Lower lobe of right lung (tissue), 2 donors: ENCODE data around the gene FSTL4. TPM values are rescaled to one million over a fixed set of nuclear protein-coding genes. Genes with fewer than 3 reads are reported as not detected.

ENCODE experiments used
- ATAC-seq, 2 donors: fragments of 200-7000 bp; cut with Tn5 transposase; one replicate each; pipeline ENCODE4 v1.9.1; 2020 to 2022; ENCODE audit warnings: mild to moderate bottlenecking in 2 of 2, moderate library complexity in 2 of 2
- DNase-seq: peaks from one replicate; pipeline ENCODE4 v3.0.0-alpha.2; 2020
- H3K27ac ChIP-seq: fragments of 200-600 bp; one replicate; pipeline ENCODE4 v1.8.0; 2022
- H3K27me3 ChIP-seq: fragments of 200-600 bp; one replicate; pipeline ENCODE4 v1.8.0; 2022; ENCODE audit warnings: low read depth
- H3K36me3 ChIP-seq: fragments of 200-600 bp; one replicate; pipeline ENCODE4 v1.8.0; 2022; ENCODE audit warnings: mild to moderate bottlenecking
- H3K4me1 ChIP-seq: fragments of 200-600 bp; one replicate; pipeline ENCODE4 v1.8.0; 2022
- H3K4me3 ChIP-seq: fragments of 200-600 bp; one replicate; pipeline ENCODE4 v1.8.0; 2022; ENCODE audit warnings: mild to moderate bottlenecking
- H3K9me3 ChIP-seq: fragments of 200-600 bp; one replicate; pipeline ENCODE4 v1.8.0; 2022
- CTCF ChIP-seq: fragments of 200-600 bp; IDR thresholded peaks from one replicate; pipeline ENCODE4 v1.8.0; 2022; ENCODE audit warnings: antibody characterized with exemption, mild to moderate bottlenecking
- intact Hi-C: fragments of 100-400 bp; cut with DNase I; formaldehyde crosslinking; loops from one replicate; pipeline ENCODE4 v1.11.0; 2022
- total RNA-seq: library from RNA; stranded (reverse); fragmentation: NEBNext Ultra II Directional; extraction: Animal tissue kit (Norgen Biotek cat#: 25700); gene quantifications from one replicate; pipeline ENCODE4 v1.2.1, GENCODE V29; 2021
- donor health status: DM: no; HTN: yes; CAD: no; lungs with severe emphysema.

The FSTL4 gene
- total RNA-seq, 1 donor from 2014 or later = 1.9 TPM

GRCh38 chr5:133254803-133255202 lies 357.5 kb downstream of the FSTL4 start:
- ATAC-seq = no peak
- no peaks in the 10 kb centered on the region for H3K4me1 ChIP-seq
- no peaks in the 10 kb centered on the region for H3K36me3 ChIP-seq
- H3K9me3 ChIP-seq = no peaks in the 10 kb centered on the region
- no peak overlapping the region for H3K27ac ChIP-seq
- H3K27me3 ChIP-seq = no peaks in the 10 kb centered on the region
- no peak overlapping the region for H3K4me3 ChIP-seq
- no peak for DNase-seq
- TF ChIP-seq CTCF = no peak
- intact Hi-C loops = no loop called here

DNA sequence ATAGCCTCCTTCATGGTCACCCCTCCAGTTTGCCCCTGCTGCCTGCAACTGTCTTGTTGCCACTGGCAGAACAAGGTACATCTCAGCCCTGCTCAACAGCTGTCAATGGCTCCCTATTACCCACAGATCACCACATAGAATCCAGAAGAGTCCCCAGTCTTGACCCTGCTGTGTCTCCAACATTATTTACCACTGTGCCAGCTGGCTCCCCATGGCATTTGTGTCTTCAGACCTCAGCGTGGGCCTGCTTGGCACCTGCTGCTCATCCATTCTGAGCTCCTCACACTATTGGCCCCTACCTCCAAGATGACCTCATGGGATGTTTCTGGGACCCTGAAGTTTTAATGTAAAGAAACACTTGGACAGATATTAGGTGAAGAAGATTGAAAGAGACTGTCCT lies 358.7 kb downstream of the FSTL4 start:
- DNase-seq = no peak
- Histone ChIP-seq H3K4me3 (no peak overlapping the region), H3K36me3 (no peaks in the 10 kb centered on the region), H3K9me3 (no peaks in the 10 kb centered on the region), H3K27me3 (no peaks in the 10 kb centered on the region), H3K4me1 (no peaks in the 10 kb centered on the region), H3K27ac (no peak overlapping the region)
- ATAC-seq = no peak
- no peak for TF ChIP-seq CTCF
- intact Hi-C loops = no loop called here

- no peak for TF ChIP-seq CTCF
- H3K9me3 ChIP-seq = no peaks in the 10 kb centered on the region
- no peaks in the 10 kb centered on the region for H3K27me3 ChIP-seq
- intact Hi-C loops = no loop called here
- DNase-seq (peak; percentile 16), ATAC-seq (no peak)
- no peaks in the 10 kb centered on the region for H3K36me3 ChIP-seq
- no peak overlapping the region for H3K27ac ChIP-seq
- H3K4me3 ChIP-seq = no peak overlapping the region
- no peaks in the 10 kb centered on the region for H3K4me1 ChIP-seq
Observed at GRCh38 chr5:133253070-133253469, 359.3 kb downstream of the FSTL4 start.

DNA sequence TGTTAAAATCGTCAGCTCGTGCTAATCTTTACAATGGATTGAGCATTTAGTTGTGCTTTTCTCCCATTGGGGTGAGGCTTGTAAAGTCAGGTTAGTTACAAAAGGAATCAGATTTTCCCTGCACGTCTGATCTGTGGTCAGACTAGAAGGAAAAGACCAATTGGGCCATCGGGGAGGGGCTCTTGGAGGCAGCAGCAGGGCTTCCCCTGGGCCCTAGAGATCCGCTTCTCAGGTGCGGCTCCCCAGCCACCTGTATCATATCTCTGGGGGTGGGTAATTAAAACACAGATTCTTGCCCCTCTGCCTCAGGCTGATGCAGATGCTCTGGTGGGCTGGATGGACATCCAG lies 360.2 kb downstream of the FSTL4 start:
- Histone ChIP-seq H3K27ac (no peak overlapping the region), H3K4me1 (no peaks in the 10 kb centered on the region), H3K36me3 (no peaks in the 10 kb centered on the region), H3K27me3 (no peaks in the 10 kb centered on the region), H3K9me3 (no peaks in the 10 kb centered on the region), H3K4me3 (no peak overlapping the region)
- DNase-seq (peak; percentile 10), ATAC-seq (no peak)
- intact Hi-C loops = no loop called here
- TF ChIP-seq CTCF = no peak

DNA sequence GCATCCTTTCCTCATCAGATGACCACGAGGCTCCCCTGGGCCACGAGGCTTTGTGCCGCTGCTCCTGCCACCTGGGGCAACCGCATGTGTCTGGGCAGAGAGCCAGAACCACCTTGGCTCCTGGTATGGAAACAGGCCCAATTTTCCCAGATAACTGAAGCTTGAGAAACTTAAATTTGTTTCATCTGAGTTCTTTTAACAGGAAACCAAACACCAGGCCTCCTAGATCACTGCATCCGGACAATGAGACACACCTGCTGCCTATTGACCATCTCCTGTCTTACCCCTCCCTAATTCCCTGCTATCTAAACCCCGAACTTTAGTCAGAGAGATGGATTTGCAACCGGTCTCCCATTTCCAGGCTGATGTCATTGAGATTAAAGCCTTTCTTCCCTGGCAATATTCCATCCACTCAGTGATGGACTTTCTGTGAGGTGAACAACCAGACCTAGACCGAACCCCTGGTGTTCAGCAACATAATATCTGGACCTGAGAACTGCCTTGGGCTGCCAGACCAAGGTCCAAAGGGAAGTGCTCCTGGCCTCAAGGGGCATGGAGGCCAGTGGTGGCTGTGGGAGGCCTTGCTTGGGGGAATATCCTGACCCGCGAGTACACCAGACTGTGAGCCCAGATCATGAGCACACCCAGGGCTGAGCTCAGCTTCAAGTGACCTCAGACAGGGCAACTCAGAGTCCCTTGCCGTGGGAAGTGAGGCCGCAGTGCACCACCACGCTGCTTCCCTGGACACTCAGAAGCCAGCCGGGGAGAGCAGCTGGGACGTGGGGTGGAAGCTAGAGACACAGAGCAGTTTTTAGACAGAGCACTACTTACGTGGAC lies 360.8 kb downstream of the FSTL4 start:
- Histone ChIP-seq H3K9me3 (no peaks in the 10 kb centered on the region), H3K36me3 (no peaks in the 10 kb centered on the region), H3K4me3 (no peak overlapping the region), H3K4me1 (no peaks in the 10 kb centered on the region), H3K27ac (no peak overlapping the region), H3K27me3 (no peaks in the 10 kb centered on the region)
- peak; percentile 35 for DNase-seq
- no peak for ATAC-seq
- intact Hi-C loops = no loop called here
- TF ChIP-seq CTCF = no peak
